Retina (tissue), 1 donor: Measurements from ENCODE around the gene CAPZB.

Experiments
- DNase-seq: peaks from one replicate; pipeline ENCODE4 v3.0.0-alpha.2; 2016

Gene CAPZB

GRCh38 chr1:19404748-19405147 is 80.6 kb downstream of the CAPZB start:
- no peak for DNase-seq

GRCh38 chr1:19403256-19403655 is 82.1 kb downstream of the CAPZB start:
- no peak for DNase-seq

- DNase-seq, result peak; percentile 44
Measured at GRCh38 chr1:19402031-19402813, 83.1 kb downstream of the CAPZB start.

- DNase-seq, result no peak
Measured at GRCh38 chr1:19401535-19401889, 83.8 kb downstream of the CAPZB start.

- DNase-seq, result no peak
Measured at GRCh38 chr1:19400875-19401534, 84.3 kb downstream of the CAPZB start.

- no peak for DNase-seq
Measured at GRCh38 chr1:19400192-19400611, 85.1 kb downstream of the CAPZB start.

GRCh38 chr1:19398309-19398760 is 87.0 kb downstream of the CAPZB start:
- DNase-seq, result no peak

GRCh38 chr1:19397217-19397945 is 88.0 kb downstream of the CAPZB start:
- DNase-seq, result no peak

GRCh38 chr1:19396280-19396679 is 89.1 kb downstream of the CAPZB start:
- DNase-seq, result no peak

GRCh38 chr1:19395678-19396192 is 89.6 kb downstream of the CAPZB start:
- DNase-seq, result no peak

GRCh38 chr1:19393046-19393445 is 92.3 kb downstream of the CAPZB start:
- no peak for DNase-seq

GRCh38 chr1:19392221-19392620 is 93.1 kb downstream of the CAPZB start:
- no peak for DNase-seq

- no peak for DNase-seq
Measured at GRCh38 chr1:19391596-19391981, 93.8 kb downstream of the CAPZB start.

- peak; percentile 74 for DNase-seq
Measured at GRCh38 chr1:19390901-19391595, 94.3 kb downstream of the CAPZB start.

GRCh38 chr1:19390166-19390850 is 95.0 kb downstream of the CAPZB start:
- DNase-seq, result peak; percentile 84

GRCh38 chr1:19388980-19389379 is 96.4 kb downstream of the CAPZB start:
- DNase-seq, result no peak

- DNase-seq, result no peak
Measured at GRCh38 chr1:19387045-19387467, 98.3 kb downstream of the CAPZB start.

GRCh38 chr1:19385869-19386591 is 99.3 kb downstream of the CAPZB start:
- no peak for DNase-seq

- no peak for DNase-seq
Measured at GRCh38 chr1:19385221-19385620, 100.1 kb downstream of the CAPZB start.

GRCh38 chr1:19384772-19385187 is 100.6 kb downstream of the CAPZB start:
- DNase-seq, result no peak

- no peak for DNase-seq
Measured at GRCh38 chr1:19384113-19384512, 101.2 kb downstream of the CAPZB start.

- no peak for DNase-seq
Measured at GRCh38 chr1:19382222-19382621, 103.1 kb downstream of the CAPZB start.
